GM23338 (cell line): Measurements from ENCODE around the gene COBLL1. TPM values are rescaled to one million over a fixed set of nuclear protein-coding genes. Genes with fewer than 3 reads are reported as not detected.

Experiments
- ATAC-seq: fragments of 200-7000 bp; cut with Tn5 transposase; 3 replicates; pipeline ENCODE4 v1.9.1; 2020
- DNase-seq: peaks from one replicate; pipeline ENCODE4 v3.0.0-alpha.2; 2015; ENCODE audit warnings: low spot score
- H2AFZ ChIP-seq: fragments of 200-600 bp; sonication (generic); 2 replicates; pipeline ENCODE4 v1.8.0; 2016; ENCODE audit warnings: antibody characterized with exemption, mild to moderate bottlenecking, moderate library complexity
- H3F3A ChIP-seq: fragments of 200-600 bp; sonication (generic); replicated peaks from 2 replicates; pipeline ENCODE4 v1.8.0; 2017; ENCODE audit warnings: antibody characterized with exemption, mixed run types, low read depth
- H3K27ac ChIP-seq: fragments of 200-600 bp; sonication (generic); 2 replicates; pipeline ENCODE4 v1.6.1; 2016; ENCODE audit warnings: low read depth
- H3K27me3 ChIP-seq: fragments of 200-600 bp; sonication (generic); 2 replicates; pipeline ENCODE4 v1.8.0; 2016; ENCODE audit warnings: mild to moderate bottlenecking, mixed run types, moderate library complexity; ENCODE audit not compliant: insufficient read depth
- H3K36me3 ChIP-seq: fragments of 200-600 bp; sonication (generic); 2 replicates; pipeline ENCODE4 v1.8.0; 2016; ENCODE audit warnings: mild to moderate bottlenecking; ENCODE audit not compliant: insufficient read depth
- H3K4me1 ChIP-seq: fragments of 200-600 bp; sonication (generic); 2 replicates; pipeline ENCODE4 v1.8.0; 2016; ENCODE audit warnings: mild to moderate bottlenecking, moderate library complexity; ENCODE audit not compliant: insufficient read depth
- H3K4me2 ChIP-seq: fragments of 200-600 bp; sonication (generic); 2 replicates; pipeline ENCODE4 v1.7.1; 2017; ENCODE audit warnings: mixed run types
- H3K4me3 ChIP-seq: fragments of 200-600 bp; sonication (generic); 2 replicates; pipeline ENCODE4 v1.6.1; 2016; ENCODE audit warnings: mixed run types
- H3K79me2 ChIP-seq: fragments of 200-600 bp; sonication (generic); replicated peaks from 2 replicates; pipeline ENCODE4 v1.8.0; 2017; ENCODE audit warnings: mild to moderate bottlenecking; ENCODE audit not compliant: insufficient read depth
- H3K9me2 ChIP-seq: fragments of 200-600 bp; sonication (generic); 2 replicates; pipeline ENCODE4 v1.8.0; 2017; ENCODE audit not compliant: insufficient read depth
- H4K20me1 ChIP-seq: fragments of 200-600 bp; sonication (generic); replicated peaks from 2 replicates; pipeline ENCODE4 v1.8.0; 2017; ENCODE audit warnings: mild to moderate bottlenecking; ENCODE audit not compliant: insufficient read depth
- H3K27ac Mint-ChIP-seq: 2 replicates; pipeline ENCODE4 v1.8.0; 2020; ENCODE audit warnings: inconsistent platforms, mild to moderate bottlenecking, moderate library complexity, mixed read lengths
- H3K27me3 Mint-ChIP-seq: 3 replicates; pipeline ENCODE4 v1.8.0; 2022; ENCODE audit warnings: low read depth, mild to moderate bottlenecking, moderate library complexity, mixed read lengths, inconsistent platforms; ENCODE audit not compliant: insufficient read depth, poor library complexity
- H3K36me3 Mint-ChIP-seq: 3 replicates; pipeline ENCODE4 v1.8.0; 2021; ENCODE audit warnings: low read depth, mild to moderate bottlenecking, inconsistent platforms, moderate library complexity, mixed read lengths
- H3K4me1 Mint-ChIP-seq: 3 replicates; pipeline ENCODE4 v1.8.0; 2020; ENCODE audit warnings: mild to moderate bottlenecking, inconsistent platforms, mixed read lengths
- H3K4me3 Mint-ChIP-seq: 3 replicates; pipeline ENCODE4 v1.8.0; 2021; ENCODE audit warnings: moderate library complexity, mild to moderate bottlenecking, inconsistent platforms, mixed read lengths
- H3K9me3 Mint-ChIP-seq: 3 replicates; pipeline ENCODE4 v1.8.0; 2020; ENCODE audit warnings: moderate library complexity, mild to moderate bottlenecking, inconsistent platforms, mixed read lengths
- CREB1 ChIP-seq: fragments of 250-450 bp; sonication (Bioruptor Pico); IDR thresholded peaks from 2 replicates; pipeline ENCODE4 v1.5.0; 2020; ENCODE audit warnings: low read depth, mild to moderate bottlenecking, moderate library complexity
- EZH2 ChIP-seq: fragments of 200-600 bp; sonication (generic); IDR thresholded peaks from one replicate; pipeline ENCODE4 v1.8.0; 2017; ENCODE audit warnings: antibody characterized with exemption, mild to moderate bottlenecking, low read depth; ENCODE audit not compliant: unreplicated experiment
- EZH2phosphoT487 ChIP-seq: fragments of 200-600 bp; sonication (generic); IDR thresholded peaks from one replicate; pipeline ENCODE4 v1.8.1; 2018; ENCODE audit warnings: antibody characterized with exemption; ENCODE audit not compliant: unreplicated experiment
- JUNB ChIP-seq: IDR thresholded peaks from one replicate; pipeline ENCODE4 v1.6.1; 2016; ENCODE audit warnings: antibody characterized with exemption; ENCODE audit not compliant: unreplicated experiment
- NANOG ChIP-seq: IDR thresholded peaks from 2 replicates; pipeline ENCODE4 v1.6.1; 2016; ENCODE audit warnings: antibody characterized with exemption, borderline replicate concordance
- POLR2AphosphoS5 ChIP-seq: IDR thresholded peaks from 2 replicates; pipeline ENCODE4 v1.6.1; 2016; ENCODE audit warnings: antibody characterized with exemption, low read depth
- STAT1 ChIP-seq: IDR thresholded peaks from one replicate; pipeline ENCODE4 v1.6.1; 2016; ENCODE audit warnings: antibody characterized with exemption; ENCODE audit not compliant: unreplicated experiment
- ZNF114 ChIP-seq: fragments of 250-450 bp; sonication (Bioruptor Pico); IDR thresholded peaks from 2 replicates; pipeline ENCODE4 v1.5.0; 2020; ENCODE audit warnings: mild to moderate bottlenecking, moderate library complexity
- ZNF331 ChIP-seq: fragments of 250-450 bp; sonication (Bioruptor Pico); IDR thresholded peaks from 2 replicates; pipeline ENCODE4 v1.5.0; 2020; ENCODE audit warnings: low read depth, mild to moderate bottlenecking, moderate library complexity
- polyA plus RNA-seq: library from polyadenylated mRNA; unstranded; fragments of >200 nt; fragmentation: Nextera tagmentation; extraction: Ambion mirVana; gene quantifications from 2 replicates; pipeline ENCODE4 v1.2.1, GENCODE V29; 2016
- total RNA-seq: library from RNA; depleted of rRNA; stranded (reverse); fragments of >200 nt; shearing (Covaris generic); gene quantifications from 2 replicates; pipeline ENCODE4 v1.2.3, GENCODE V29; 2014
- TF ChIP-seq, protein P1 (sequence below): fragments of 250-450 bp; sonication (Bioruptor Pico); IDR thresholded peaks from 2 replicates; pipeline ENCODE4 v1.5.0; 2020; ENCODE audit warnings: mild to moderate bottlenecking, moderate library complexity
- TF ChIP-seq, protein P2 (sequence below): IDR thresholded peaks from one replicate; pipeline ENCODE4 v1.6.1; 2018; ENCODE audit warnings: antibody characterized with exemption; ENCODE audit not compliant: unreplicated experiment
- TF ChIP-seq, protein P3 (sequence below): IDR thresholded peaks from 2 replicates; pipeline ENCODE4 v1.6.1; 2016; ENCODE audit warnings: antibody characterized with exemption
- TF ChIP-seq, protein P4 (sequence below), 2 experiments: fragments of 200-600 bp in 1 of 2; sonication (generic) in 1 of 2; conservative IDR thresholded peaks; 2 replicates each; pipeline versions ENCODE4 v1.5.1 to v1.6.1; 2016 to 2017; ENCODE audit warnings: antibody characterized with exemption in 2 of 2, low read depth in 2 of 2, mild to moderate bottlenecking in 2 of 2, moderate library complexity in 1 of 2

Gene COBLL1
- total and polyA plus RNA-seq, 2 experiments from 2014 or later = 2.9 to 7.4 TPM

DNA sequence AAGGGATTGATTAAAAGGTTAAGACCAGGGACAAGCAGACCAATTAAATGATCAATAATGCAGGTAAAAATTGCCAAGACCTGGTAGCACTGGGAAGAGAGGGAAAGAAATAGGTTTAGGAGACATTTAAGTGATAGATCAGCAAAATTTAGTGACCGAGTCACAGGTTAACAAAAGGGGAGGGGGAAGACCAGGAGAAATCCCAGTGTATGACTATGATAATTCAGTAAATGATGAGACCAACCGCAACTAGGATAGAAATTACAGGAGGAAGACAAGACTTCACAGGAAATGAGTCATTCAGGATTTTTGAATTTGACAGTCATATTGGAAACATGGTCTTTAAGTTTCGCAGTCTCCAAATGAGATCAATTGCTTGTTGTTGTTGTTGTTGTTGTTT, 62.9 kb downstream of the COBLL1 start:
- Mint-ChIP-seq H3K9me3 (no peaks in the 10 kb centered on the region), H3K4me1 (no peaks in the 10 kb centered on the region; the same call in 1 of the 3 replicates), H3K27ac (no peak overlapping the region), H3K27me3 (peaks cover 4% of the 10 kb centered on the region), H3K36me3 (no peaks in the 10 kb centered on the region), H3K4me3 (no peak overlapping the region)
- Histone ChIP-seq H3K4me3 (no peak overlapping the region), H3K36me3 (no peaks in the 10 kb centered on the region), H3K4me2 (no peak overlapping the region), H3K4me1 (no peaks in the 10 kb centered on the region), H3K27me3 (no peaks in the 10 kb centered on the region), H3K27ac (no peak overlapping the region), H3K79me2 (no peaks in the 10 kb centered on the region), H3K9me2 (no peaks in the 10 kb centered on the region), H2AFZ (no peak overlapping the region), H4K20me1 (no peaks in the 10 kb centered on the region), H3F3A (no peaks in the 10 kb centered on the region)
- no peak for ATAC-seq
- TF ChIP-seq JUNB = no peak
- TF ChIP-seq POLR2AphosphoS5 = no peak
- no peak for TF ChIP-seq NANOG
- no peak for TF ChIP-seq CREB1 (CRISPR knock-in tag)
- TF ChIP-seq, protein P1, sequence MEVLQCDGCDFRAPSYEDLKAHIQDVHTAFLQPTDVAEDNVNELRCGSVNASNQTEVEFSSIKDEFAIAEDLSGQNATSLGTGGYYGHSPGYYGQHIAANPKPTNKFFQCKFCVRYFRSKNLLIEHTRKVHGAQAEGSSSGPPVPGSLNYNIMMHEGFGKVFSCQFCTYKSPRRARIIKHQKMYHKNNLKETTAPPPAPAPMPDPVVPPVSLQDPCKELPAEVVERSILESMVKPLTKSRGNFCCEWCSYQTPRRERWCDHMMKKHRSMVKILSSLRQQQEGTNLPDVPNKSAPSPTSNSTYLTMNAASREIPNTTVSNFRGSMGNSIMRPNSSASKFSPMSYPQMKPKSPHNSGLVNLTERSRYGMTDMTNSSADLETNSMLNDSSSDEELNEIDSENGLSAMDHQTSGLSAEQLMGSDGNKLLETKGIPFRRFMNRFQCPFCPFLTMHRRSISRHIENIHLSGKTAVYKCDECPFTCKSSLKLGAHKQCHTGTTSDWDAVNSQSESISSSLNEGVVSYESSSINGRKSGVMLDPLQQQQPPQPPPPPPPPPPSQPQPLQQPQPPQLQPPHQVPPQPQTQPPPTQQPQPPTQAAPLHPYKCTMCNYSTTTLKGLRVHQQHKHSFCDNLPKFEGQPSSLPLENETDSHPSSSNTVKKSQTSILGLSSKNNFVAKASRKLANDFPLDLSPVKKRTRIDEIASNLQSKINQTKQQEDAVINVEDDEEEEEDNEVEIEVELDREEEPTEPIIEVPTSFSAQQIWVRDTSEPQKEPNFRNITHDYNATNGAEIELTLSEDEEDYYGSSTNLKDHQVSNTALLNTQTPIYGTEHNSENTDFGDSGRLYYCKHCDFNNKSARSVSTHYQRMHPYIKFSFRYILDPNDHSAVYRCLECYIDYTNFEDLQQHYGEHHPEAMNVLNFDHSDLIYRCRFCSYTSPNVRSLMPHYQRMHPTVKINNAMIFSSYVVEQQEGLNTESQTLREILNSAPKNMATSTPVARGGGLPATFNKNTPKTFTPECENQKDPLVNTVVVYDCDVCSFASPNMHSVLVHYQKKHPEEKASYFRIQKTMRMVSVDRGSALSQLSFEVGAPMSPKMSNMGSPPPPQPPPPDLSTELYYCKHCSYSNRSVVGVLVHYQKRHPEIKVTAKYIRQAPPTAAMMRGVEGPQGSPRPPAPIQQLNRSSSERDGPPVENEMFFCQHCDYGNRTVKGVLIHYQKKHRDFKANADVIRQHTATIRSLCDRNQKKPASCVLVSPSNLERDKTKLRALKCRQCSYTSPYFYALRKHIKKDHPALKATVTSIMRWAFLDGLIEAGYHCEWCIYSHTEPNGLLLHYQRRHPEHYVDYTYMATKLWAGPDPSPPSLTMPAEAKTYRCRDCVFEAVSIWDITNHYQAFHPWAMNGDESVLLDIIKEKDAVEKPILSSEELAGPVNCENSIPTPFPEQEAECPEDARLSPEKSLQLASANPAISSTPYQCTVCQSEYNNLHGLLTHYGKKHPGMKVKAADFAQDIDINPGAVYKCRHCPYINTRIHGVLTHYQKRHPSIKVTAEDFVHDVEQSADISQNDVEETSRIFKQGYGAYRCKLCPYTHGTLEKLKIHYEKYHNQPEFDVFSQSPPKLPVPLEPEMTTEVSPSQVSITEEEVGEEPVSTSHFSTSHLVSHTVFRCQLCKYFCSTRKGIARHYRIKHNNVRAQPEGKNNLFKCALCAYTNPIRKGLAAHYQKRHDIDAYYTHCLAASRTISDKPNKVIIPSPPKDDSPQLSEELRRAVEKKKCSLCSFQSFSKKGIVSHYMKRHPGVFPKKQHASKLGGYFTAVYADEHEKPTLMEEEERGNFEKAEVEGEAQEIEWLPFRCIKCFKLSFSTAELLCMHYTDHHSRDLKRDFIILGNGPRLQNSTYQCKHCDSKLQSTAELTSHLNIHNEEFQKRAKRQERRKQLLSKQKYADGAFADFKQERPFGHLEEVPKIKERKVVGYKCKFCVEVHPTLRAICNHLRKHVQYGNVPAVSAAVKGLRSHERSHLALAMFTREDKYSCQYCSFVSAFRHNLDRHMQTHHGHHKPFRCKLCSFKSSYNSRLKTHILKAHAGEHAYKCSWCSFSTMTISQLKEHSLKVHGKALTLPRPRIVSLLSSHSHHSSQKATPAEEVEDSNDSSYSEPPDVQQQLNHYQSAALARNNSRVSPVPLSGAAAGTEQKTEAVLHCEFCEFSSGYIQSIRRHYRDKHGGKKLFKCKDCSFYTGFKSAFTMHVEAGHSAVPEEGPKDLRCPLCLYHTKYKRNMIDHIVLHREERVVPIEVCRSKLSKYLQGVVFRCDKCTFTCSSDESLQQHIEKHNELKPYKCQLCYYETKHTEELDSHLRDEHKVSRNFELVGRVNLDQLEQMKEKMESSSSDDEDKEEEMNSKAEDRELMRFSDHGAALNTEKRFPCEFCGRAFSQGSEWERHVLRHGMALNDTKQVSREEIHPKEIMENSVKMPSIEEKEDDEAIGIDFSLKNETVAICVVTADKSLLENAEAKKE = no peak
- no peak for TF ChIP-seq ZNF114 (CRISPR knock-in tag)
- TF ChIP-seq, protein P2, sequence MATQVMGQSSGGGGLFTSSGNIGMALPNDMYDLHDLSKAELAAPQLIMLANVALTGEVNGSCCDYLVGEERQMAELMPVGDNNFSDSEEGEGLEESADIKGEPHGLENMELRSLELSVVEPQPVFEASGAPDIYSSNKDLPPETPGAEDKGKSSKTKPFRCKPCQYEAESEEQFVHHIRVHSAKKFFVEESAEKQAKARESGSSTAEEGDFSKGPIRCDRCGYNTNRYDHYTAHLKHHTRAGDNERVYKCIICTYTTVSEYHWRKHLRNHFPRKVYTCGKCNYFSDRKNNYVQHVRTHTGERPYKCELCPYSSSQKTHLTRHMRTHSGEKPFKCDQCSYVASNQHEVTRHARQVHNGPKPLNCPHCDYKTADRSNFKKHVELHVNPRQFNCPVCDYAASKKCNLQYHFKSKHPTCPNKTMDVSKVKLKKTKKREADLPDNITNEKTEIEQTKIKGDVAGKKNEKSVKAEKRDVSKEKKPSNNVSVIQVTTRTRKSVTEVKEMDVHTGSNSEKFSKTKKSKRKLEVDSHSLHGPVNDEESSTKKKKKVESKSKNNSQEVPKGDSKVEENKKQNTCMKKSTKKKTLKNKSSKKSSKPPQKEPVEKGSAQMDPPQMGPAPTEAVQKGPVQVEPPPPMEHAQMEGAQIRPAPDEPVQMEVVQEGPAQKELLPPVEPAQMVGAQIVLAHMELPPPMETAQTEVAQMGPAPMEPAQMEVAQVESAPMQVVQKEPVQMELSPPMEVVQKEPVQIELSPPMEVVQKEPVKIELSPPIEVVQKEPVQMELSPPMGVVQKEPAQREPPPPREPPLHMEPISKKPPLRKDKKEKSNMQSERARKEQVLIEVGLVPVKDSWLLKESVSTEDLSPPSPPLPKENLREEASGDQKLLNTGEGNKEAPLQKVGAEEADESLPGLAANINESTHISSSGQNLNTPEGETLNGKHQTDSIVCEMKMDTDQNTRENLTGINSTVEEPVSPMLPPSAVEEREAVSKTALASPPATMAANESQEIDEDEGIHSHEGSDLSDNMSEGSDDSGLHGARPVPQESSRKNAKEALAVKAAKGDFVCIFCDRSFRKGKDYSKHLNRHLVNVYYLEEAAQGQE = no peak
- no peak for TF ChIP-seq EZH2
- no peak for TF ChIP-seq ZNF331 (CRISPR knock-in tag)
- TF ChIP-seq, protein P3, sequence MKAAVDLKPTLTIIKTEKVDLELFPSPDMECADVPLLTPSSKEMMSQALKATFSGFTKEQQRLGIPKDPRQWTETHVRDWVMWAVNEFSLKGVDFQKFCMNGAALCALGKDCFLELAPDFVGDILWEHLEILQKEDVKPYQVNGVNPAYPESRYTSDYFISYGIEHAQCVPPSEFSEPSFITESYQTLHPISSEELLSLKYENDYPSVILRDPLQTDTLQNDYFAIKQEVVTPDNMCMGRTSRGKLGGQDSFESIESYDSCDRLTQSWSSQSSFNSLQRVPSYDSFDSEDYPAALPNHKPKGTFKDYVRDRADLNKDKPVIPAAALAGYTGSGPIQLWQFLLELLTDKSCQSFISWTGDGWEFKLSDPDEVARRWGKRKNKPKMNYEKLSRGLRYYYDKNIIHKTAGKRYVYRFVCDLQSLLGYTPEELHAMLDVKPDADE = no peak
- TF ChIP-seq EZH2phosphoT487 = no peak
- no peak for TF ChIP-seq STAT1
- TF ChIP-seq, protein P4, sequence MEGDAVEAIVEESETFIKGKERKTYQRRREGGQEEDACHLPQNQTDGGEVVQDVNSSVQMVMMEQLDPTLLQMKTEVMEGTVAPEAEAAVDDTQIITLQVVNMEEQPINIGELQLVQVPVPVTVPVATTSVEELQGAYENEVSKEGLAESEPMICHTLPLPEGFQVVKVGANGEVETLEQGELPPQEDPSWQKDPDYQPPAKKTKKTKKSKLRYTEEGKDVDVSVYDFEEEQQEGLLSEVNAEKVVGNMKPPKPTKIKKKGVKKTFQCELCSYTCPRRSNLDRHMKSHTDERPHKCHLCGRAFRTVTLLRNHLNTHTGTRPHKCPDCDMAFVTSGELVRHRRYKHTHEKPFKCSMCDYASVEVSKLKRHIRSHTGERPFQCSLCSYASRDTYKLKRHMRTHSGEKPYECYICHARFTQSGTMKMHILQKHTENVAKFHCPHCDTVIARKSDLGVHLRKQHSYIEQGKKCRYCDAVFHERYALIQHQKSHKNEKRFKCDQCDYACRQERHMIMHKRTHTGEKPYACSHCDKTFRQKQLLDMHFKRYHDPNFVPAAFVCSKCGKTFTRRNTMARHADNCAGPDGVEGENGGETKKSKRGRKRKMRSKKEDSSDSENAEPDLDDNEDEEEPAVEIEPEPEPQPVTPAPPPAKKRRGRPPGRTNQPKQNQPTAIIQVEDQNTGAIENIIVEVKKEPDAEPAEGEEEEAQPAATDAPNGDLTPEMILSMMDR (conservative IDR thresholded peaks at IDR 0.05; ENCODE audit: low read depth in 2 of 2) = no peak
- DNase-seq = no peak
